ENCODE measurements around the gene RXFP1.
"Not testable (repeated sequence)": the region's sequence is repeated elsewhere in the genome, so short reads cannot be mapped to it uniquely, and the experiment has no call there.

Gene RXFP1

DNA sequence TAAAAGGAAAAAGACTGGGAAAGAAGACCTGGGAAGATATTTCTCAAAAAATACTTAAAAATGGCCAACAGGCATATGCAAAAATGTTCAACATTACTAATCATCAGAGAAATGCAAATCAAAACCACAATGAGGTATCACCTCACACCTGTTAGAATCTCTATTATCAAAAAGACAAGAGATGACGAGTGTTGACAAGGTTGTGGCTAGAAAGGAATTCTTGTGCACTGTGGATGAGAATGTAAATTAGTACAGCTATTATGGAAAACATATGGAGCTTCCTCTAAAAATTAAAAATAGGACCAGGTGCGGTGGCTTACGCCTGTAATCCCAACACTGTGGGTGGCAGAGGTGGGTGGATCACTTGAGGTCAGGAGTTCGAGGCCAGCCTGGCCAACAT, 100.0 kb downstream of the RXFP1 start:
- DNase-seq: no peak

DNA sequence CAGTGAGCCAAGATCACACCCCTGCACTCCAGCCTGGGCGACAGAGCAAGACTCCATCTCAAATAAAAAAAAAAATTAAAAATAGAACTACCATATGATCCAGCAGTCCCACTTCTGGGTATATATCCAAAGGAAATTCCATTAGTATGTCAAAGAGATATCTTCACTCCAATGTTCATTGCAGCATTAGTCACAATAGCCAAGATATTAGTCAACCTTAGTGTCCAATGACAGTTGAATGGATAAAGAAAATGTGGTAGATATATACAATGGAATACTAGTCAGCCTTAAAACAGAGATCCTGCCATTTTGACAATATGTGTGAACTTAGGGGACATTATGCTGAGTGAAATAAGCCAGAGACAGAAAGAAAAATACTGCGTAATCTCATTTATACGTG, 100.6 kb downstream of the RXFP1 start:
- DNase-seq: no peak

DNA sequence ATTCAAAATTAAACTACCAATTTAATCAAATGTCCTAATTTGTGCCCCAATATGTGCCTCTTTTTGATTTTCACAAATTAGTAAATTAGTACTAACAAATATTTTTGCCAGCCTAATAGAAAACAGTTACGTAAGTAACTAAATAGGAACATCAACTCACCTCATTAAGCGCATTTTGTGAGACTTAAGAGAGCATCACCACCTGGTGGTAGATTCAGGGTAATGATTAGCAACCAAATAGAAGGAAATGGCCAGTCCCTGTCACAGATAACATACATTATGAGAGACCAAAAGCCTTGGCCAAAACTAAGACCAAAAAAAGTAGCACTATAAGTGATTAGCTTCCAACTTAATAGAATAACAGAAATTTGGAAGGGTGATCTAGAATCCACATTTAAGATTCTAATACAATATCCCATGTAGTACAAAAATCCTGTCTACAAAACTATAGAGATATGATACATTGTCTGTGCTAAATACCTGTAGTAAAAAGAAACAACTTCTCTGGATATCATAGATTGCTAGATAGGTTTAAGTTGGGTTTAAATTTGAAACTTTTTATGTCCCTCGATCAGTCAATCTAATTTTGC, 103.3 kb downstream of the RXFP1 start:
- DNase-seq: no peak

DNA sequence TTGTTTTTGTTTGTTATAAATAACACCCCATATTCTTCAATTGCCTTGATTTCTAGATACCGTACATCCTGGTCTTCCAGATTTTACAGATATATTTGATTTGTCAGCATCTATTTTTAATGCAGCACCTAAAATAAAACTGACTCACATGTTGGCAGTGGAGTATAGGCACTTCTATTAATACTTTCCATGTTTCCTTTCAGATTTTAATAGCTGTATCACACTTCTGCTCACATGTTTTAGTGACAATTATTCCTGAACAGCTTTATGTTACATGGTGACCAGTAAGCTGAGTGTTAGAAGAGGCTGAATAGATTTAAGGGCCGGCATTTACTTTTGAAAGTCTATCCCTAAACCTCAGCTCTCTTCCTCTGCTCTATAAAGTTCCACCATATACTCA, 103.9 kb downstream of the RXFP1 start:
- DNase-seq: no peak

DNA sequence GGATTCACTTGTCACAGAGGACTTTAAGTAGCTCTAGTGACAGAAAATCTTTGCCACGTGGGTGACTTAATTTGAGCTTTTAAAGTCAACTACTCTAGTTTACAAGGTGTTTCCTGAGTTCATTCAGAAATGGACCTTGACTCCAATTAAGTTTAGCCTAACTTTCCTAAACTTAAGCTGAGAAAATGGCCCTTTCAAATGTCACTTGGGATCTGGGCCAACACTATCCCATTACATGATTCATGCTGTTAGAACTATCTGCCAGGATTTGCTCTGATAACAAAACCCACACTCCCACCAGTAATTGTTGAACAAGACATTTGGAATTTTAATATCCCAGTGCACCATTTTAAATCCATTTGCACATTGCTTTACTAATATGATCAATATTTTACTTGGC, 109.2 kb downstream of the RXFP1 start:
- no peak for DNase-seq

DNA sequence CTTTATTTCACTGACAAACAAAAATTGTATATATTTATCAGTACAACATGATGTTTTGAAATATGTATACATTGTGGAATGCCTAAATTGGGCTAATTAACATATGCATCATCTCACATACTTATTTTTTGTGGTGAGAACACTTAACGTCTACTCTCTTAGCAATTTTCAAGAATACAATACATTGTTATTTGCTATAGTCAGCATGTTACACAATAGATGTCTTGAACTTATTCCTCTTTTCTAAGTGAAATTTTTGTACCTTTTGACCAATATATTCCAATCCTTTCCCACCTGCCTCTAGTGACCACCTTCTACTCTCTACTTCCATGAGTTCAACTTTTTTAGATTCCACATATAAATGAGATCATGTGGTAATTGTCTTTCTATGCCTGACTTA, 114.9 kb downstream of the RXFP1 start:
- DNase-seq: no peak

DNA sequence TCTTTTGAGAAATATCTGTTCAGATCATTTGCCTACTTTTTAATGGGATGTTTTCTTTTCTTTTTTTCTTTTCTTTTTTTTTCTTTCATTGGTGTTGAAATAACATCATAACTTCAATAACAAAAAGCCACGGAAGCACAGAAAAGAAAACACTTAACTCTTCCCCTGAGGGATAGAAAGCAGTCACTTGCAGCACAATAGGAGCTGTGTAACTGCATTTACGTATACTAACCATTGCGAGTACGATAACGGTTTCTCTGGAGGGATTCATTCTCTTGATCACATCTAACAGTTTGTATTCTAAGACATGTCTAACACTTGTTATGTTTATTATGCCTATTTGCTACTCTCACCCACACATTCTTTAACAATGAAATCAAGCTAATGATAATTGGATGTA, 122.7 kb downstream of the RXFP1 start:
- no peak for DNase-seq

DNA sequence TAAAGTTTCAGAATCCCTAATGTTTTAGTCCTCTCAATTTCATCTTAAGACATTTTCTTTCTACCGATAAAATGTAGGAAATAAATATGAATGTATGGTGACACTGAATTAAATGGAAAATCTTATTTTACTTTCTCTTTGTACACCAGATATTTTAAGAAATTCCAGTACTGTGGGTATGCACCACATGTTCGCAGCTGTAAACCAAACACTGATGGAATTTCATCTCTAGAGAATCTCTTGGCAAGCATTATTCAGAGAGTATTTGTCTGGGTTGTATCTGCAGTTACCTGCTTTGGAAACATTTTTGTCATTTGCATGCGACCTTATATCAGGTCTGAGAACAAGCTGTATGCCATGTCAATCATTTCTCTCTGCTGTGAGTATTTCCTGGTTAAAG, 123.1 kb downstream of the RXFP1 start:
- DNase-seq: no peak

DNA sequence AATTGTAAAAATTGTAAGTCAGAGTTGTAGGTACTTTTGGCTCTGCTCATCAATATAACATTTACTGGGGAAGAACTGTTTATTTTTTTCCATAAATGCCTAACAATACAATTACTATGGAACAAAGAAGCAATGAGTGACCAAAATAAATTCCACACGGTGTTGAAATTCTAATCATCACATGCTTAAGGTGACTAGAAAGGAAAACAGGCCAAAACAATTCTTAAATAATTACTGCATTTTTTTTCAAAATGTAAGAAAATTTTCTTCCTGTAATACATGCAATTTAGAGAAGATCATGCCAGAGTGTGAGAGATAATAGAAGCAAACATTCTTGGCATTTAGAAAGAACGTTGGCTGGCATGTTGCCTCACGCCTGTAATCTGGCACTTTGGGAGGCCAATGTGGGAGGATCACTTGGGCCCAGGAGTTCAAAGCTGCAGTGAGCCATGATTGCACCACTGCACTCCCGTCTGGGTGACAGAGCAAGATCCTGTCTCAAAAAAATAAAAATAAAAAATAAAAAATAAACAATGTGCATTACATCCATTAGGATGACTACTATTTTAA, 127.5 kb downstream of the RXFP1 start:
- DNase-seq: no peak

DNA sequence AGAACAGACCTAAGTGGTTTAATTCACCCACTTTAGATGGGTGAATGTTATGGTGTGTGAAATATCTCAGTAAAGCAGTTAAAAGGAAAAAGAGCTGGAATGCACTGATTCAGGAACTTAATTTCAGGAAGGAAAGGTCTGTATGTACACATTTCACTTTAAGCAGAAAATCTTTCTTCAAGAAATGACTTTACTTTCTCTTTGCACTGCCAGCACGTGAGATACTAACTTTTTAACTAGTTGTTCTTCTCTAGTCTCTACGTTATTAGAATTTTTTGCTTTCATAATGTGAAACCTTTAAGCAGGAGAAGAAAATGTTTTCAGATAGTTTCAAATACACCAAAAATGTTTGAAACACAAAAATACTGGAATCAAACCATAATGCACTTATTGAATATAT, 131.2 kb downstream of the RXFP1 start:
- DNase-seq: no peak

DNA sequence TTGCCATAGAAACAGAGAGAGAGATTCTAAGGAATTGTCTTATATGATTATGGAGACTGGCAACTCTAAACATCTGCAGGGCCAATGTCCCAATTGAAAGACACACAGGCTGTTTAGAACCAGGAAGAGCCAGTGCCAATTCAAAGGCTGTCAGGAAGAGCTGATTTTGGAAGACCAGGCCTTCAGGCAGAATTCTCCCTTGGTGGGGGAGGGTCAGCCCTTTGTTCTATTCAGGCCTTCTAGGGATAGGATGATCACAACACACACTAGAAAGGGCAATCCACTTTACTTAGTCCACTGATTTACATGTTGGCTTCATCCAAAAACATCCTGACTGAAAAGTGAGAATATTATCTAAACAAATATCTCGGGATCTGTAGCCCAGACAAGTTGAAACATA, 134.8 kb downstream of the RXFP1 start:
- no peak for DNase-seq

DNA sequence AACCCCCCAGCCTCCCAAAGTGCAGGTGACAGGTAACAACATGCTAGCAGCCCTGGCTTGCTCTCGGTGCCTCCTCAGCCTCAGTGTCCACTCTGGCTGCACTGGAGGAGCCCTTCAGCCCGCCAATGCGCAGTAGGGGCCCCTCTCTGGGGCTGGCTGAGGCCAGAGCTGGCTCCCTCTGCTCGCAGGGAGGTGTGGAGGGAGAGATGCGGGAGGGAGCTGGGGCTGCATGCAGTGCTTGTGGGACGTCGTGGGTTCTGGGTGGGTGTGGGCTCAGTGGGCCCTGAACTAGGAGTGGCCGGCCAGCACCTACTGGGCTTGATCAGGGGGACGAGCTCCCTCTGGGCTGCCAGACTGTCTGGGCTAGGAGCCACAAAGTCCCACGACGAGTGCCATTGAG, 135.6 kb downstream of the RXFP1 start:
- DNase-seq: no peak

DNA sequence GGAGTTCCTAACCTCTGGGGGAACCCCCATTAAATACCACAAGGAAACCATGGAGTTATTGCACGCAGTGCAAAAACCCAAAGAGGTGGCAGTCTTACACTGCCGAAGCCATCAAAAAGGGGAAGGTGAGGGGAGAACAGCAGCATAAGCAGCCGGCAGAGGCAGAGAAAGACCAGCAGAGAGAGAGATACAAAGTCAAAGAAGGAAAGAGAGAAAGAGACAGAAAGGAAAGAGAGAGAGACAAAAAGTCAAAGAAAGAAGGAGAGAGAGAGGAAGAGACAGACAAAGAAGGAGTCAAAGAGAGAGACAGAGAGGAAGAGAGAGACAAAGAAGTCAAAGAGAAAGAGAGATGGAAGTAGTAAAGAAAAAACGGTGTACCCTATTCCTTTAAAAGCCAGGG, 141.6 kb downstream of the RXFP1 start:
- not testable (repeated sequence) for DNase-seq

DNA sequence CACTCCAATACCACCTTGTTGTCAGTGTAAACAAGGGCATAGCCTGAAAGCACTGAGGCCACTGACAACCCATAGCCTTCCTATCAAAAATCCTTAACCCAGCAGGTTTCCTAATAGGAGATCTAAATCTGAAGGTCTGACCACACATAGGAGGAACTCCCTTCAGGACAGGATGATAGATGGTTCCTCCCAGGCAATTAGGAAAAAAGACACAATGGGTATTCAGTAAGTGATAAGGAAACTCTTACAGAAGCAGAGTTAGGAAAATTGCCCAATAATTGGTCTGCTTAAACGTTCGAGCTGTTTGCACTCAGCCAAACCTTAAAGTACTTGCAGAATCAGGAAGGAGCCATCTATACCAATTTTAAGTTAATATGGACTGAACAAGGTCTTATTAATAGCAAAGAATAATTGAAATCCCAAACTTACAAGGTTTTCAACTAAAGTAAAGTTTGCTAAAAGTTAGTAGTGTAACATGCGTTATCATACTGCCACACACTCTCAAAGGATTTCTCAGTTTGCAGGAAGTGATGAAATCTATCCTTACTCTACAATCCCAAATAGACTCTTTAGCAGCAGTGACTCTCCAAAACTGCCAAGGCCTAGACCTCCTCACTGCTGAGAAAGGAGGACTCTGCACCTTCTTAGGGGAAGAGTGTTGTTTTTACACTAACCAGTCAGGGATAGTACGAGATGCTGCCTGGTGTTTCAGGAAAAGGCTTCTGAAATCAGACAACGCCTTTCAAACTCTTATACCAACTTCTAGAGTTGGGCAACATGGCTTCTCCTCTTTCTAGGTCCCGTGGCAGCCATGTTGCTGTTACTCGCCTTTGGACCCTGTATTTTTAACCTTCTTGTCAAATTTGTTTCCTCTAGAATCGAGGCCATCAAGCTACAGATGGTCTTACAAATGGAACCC, 142.3 kb downstream of the RXFP1 start:
- not testable (repeated sequence) for DNase-seq

DNA sequence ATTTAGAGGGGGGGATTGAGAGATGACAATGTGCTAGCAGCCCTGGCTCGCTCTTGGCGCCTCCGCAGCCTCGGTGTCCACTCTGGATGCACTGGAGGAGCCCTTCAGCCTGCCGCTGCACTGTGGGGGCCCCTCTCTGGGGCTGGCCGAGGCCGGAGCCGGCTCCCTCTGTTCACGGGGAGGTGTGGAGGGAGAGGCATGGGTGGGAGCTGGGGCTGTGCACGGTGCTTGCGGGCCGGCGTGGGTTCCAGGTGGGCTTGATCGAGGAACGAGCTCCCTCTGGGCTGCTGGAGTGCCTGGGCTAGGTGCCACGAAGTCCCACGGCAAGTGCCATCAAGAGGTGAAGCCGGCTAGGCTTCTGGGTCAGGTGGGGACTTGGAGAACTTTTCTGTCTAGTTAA, 143.1 kb downstream of the RXFP1 start:
- DNase-seq: no peak

DNA sequence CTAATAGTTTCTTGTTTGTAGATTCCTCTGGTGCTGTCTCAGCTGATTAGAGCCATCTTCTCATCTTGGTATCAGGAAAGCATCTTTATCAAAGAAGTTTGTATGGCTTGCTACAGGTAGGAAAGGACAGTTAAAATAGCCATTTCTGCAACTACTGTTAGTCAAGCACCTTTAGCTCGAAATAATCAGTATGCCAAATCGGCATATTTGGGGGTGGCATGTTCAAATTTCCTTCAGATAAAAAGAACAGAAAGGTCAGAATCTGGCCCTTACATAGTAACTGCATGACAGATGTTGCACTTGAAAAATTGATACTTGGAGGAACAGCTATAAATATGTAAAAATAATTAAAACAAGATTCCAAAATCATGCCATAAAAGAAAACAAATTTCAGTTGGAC, 145.2 kb downstream of the RXFP1 start:
- no peak for DNase-seq

DNA sequence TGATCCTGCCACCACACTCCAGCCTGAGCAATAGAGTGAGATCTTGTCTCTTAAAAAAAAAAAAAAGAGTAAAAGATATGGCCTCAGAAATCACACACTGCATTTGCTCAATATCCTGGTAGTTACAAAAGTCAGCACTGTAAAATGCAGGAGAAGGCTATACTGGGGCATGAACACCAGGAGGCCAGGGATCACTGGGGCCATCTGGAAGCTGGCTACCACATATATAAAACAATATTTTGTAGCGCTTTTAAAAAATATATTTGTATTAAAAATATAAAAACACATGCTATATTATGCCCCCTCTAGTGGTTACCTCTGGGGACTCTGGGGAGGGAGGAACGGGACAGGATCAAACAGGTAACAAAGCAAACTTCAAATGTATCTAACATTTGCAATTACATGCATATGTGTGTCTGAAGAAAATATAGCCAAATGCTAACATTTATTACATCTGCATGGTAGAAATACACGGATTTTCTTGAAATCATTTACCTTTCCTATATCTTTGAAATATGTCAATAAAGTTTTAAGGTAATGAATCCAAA, 146.0 kb downstream of the RXFP1 start:
- DNase-seq: no peak

DNA sequence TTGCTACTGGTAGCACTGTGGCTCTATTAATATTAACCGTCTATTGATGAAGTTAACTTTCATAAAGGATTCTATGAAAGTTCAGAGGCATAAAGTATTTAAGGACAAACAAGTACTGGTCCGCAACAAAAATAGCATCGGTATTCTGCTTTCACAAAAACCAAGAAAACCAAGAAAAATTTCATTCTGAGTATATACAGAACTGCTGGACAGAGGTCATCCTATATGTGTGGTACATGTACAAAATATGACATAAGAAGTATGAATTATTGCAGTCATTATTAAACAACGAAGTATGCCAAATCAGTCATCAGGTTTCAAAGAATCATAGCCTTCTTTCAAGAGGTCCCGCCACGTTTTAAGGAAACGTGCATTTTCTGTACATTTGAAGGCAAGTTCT, 147.6 kb downstream of the RXFP1 start:
- DNase-seq: no peak

DNA sequence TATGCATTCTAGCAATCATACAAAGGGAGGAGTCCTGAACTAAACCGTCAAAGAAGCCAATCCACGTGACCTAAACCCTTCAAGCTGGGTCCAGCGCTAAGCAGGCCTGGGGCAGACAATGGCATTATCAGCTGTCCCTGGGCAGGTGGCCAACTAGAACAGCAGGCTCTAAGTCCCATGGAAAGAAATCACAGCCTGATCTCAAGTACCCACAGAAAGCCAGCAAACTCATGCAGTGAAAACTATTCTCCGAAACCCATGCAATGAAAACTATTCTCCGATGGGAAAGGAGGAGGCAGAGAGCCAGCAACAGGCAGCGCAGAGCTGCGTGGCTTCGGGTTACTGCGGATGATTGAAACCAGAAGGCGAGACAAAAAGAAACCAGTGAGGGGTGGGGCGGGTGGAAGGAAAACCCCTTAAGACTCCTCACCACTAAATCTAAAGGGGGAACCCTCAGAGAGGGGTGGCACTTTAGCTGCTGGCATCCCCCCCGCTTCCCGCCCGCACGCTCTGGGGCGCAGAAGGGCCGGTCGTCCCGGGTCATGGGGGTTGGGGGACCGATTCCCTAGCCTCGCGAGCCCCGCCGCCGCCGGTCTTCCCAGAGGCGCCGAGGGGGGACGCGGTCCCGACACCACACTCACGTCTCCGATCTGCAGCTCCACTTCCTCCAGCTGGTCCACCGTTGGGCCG, 149.4 kb downstream of the RXFP1 start:
- peak; percentile 31 for DNase-seq

DNA sequence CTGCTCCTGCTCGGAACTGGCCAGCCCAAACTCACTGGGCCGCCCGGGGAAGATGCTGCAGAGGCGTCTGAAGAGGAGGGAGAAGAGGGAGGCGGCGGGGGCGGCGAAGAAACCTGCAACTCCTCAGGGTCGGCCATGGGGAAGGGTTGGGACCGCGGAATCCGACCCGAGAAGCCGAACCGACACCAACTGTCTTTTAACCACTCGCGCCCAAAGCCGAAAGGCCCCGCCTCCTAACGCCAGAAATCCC, 149.9 kb downstream of the RXFP1 start, which contains the start of gene C4orf46:
TSS of gene C4orf46 (minus strand) at position 223 of the 250 bp plus-strand sequence. CDS start at position 137, 86 bp downstream.
- no peak for DNase-seq

DNA sequence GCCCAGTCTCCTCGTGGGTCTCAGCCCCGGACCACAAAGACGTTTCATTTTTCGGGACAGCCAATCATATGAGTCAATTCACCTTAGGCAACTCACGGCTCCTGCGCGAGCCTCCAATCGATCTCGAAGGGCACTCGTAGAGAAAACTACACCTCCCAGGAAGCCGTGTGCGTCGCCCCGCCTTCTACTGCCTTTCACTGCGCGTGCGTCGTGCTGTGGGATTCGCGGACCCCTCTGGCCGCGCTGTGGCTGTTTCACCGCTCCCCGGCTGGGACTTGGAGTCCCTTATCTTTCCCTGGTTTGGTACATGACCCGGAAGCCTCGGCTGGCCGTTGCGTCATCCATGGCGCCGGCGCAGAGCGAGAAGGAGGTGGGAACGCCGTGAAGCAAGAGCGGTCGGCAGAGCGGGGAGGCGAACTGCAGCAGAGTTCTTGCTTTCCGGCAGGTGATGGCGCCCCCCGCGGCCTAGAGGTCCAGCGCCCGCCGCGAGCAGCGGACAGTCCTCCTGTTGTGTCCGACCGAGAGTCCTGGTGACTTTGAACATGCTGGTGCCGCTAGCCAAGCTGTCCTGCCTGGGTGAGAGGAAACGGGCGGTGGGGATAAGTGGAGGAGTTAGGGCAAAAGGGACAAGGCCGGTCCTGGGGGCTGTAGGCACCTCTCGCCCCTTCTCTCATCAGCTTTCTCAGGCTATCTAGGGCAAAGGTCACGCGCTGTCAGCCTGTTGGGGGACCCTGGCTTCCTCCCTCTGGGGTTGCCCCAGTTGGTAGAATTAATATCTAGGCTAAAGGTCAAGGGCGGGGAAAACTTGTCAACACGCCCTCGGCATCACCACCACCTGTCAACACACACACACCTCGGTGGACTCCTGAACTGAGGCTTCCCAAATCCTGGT, 150.5 kb downstream of the RXFP1 start, which contains the start of gene ETFDH:
TSS of gene ETFDH (plus strand) at position 382 of the 892 bp plus-strand sequence. CDS start at position 543, 161 bp downstream.
- DNase-seq: peak; percentile 98

DNA sequence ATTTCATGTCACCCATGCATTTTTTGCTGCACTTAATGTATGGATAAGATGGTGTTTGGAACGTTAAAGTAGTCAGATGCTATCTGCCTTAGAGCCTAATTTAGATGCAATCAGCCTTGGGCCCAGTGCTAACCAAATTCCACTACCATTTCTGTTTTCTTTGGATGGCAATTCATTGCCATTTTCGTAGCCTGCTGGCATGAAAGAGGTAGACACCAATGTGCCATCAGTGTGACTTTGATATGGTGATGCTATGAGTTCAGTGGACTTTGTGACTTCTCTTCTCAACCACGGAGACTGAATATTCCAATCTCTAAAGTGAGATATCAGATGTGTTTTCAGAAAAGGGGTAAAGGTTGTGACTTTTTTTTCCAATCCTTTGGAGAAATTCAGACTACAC, 152.0 kb downstream of the RXFP1 start:
- DNase-seq: no peak

Measured in effector CD4-positive, alpha-beta T cell (primary cell).